Body of pancreas (tissue), 4 donors: Measurements from ENCODE around the gene CROCC2.

Experiments
- POLR2A ChIP-seq, 3 donors: fragments of 450-650 bp; IDR thresholded peaks; one replicate each; pipeline ENCODE4 v1.6.1; 2016; ENCODE audit warnings: antibody characterized with exemption in 3 of 3, mild to moderate bottlenecking in 2 of 3
- TF ChIP-seq, protein P1 (sequence below), 7 experiments: fragments of 450-650 bp in 4 of 7; fragments of 200-600 bp in 3 of 7; sonication (generic) in 3 of 7; IDR thresholded peaks; one replicate each; pipeline ENCODE4 v1.5.1; 2016 to 2019; ENCODE audit warnings: antibody characterized with exemption in 7 of 7

DNA sequence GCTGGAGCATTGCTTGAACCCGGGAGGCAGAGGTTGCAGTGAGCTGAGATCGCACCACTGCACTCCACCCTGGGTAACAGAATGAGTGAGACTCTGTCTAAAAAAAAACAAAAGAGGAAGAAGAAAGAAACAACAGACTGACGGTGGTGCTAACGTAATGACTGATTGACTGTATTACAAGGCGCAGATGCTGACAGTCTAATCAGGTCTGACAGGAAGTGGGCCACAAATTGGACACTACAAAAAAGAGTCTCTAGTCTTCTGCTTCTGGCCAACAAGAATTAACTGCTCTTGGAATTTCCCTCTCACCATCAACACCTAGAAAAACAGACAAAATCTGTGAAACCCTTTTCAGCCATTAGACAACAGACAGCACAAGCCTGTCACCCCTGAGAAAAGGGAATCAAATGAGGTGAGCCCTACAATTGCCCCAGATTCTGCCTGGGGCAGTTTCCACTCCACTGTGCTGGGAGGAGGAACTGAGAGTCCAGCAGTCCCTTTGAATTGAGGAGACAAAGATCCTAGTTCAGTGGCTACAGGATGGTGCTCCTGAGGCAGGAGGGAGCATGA, 135.5 kb downstream of the CROCC2 start:
- TF ChIP-seq, protein P1, sequence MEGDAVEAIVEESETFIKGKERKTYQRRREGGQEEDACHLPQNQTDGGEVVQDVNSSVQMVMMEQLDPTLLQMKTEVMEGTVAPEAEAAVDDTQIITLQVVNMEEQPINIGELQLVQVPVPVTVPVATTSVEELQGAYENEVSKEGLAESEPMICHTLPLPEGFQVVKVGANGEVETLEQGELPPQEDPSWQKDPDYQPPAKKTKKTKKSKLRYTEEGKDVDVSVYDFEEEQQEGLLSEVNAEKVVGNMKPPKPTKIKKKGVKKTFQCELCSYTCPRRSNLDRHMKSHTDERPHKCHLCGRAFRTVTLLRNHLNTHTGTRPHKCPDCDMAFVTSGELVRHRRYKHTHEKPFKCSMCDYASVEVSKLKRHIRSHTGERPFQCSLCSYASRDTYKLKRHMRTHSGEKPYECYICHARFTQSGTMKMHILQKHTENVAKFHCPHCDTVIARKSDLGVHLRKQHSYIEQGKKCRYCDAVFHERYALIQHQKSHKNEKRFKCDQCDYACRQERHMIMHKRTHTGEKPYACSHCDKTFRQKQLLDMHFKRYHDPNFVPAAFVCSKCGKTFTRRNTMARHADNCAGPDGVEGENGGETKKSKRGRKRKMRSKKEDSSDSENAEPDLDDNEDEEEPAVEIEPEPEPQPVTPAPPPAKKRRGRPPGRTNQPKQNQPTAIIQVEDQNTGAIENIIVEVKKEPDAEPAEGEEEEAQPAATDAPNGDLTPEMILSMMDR (IDR thresholded peaks at IDR 0.05): no peak
- TF ChIP-seq POLR2A (IDR thresholded peaks at IDR 0.05): no peak
